OCI-LY3 (cell line): ENCODE measurements around the gene LRRC8C.

Experiments used
- EZH2phosphoT487 ChIP-seq: fragments of 200-600 bp; shearing (Covaris generic); IDR thresholded peaks from 2 replicates; pipeline ENCODE4 v1.6.1; 2018; ENCODE audit warnings: antibody characterized with exemption, mixed run types, low read depth
- TF ChIP-seq, protein P1 (sequence below): fragments of 200-600, 300-600 bp; sonication (generic); IDR thresholded peaks from 2 replicates; pipeline ENCODE4 v1.5.1; 2014; ENCODE audit warnings: antibody characterized with exemption, low read length, low read depth

DNA sequence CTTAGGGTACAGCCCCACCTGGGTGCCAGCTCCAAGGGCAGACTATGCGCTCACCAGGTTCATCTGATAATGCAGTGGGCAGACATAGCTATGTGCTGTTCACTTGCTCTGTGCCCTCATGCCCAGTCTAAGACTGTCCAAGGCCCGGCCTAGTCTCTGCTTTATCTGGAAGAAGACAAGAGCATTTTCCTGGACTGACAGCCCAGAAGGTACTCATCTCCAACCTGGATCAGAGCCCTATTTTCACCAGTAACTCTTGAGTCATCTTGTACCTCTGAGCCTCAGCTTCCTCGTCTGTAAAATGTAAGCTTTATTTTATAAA is 28.5 kb upstream of the LRRC8C start:
- TF ChIP-seq, protein P1, sequence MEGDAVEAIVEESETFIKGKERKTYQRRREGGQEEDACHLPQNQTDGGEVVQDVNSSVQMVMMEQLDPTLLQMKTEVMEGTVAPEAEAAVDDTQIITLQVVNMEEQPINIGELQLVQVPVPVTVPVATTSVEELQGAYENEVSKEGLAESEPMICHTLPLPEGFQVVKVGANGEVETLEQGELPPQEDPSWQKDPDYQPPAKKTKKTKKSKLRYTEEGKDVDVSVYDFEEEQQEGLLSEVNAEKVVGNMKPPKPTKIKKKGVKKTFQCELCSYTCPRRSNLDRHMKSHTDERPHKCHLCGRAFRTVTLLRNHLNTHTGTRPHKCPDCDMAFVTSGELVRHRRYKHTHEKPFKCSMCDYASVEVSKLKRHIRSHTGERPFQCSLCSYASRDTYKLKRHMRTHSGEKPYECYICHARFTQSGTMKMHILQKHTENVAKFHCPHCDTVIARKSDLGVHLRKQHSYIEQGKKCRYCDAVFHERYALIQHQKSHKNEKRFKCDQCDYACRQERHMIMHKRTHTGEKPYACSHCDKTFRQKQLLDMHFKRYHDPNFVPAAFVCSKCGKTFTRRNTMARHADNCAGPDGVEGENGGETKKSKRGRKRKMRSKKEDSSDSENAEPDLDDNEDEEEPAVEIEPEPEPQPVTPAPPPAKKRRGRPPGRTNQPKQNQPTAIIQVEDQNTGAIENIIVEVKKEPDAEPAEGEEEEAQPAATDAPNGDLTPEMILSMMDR: no peak
- no peak for TF ChIP-seq EZH2phosphoT487
